Neutrophil (primary cell): ENCODE measurements around the gene KCNK2.

Source experiments
- H3K27ac ChIP-seq: fragments of 200-600 bp; sonication (generic); 2 replicates; pipeline ENCODE4 v1.5.1; 2016; ENCODE audit warnings: mild to moderate bottlenecking, moderate library complexity
- H3K27me3 ChIP-seq: fragments of 200-600 bp; sonication (generic); 2 replicates; pipeline ENCODE4 v1.6.0; 2016; ENCODE audit warnings: mild to moderate bottlenecking
- H3K36me3 ChIP-seq: fragments of 200-600 bp; sonication (generic); 2 replicates; pipeline ENCODE4 v1.5.1; 2017
- H3K4me1 ChIP-seq, 2 experiments: fragments of 200-600 bp in 1 of 2; sonication (generic) in 1 of 2; 1 replicate in 1 of 2; 2 replicates in 1 of 2; pipeline versions ENCODE4 v1.5.1 to v1.6.1; 2013 to 2016; ENCODE audit warnings: low read depth in 1 of 2, low read length in 1 of 2, mild to moderate bottlenecking in 1 of 2, moderate library complexity in 1 of 2; ENCODE audit not compliant: control insufficient read depth in 1 of 2, insufficient read depth in 1 of 2
- H3K4me3 ChIP-seq, 2 experiments: fragments of 200-600 bp in 1 of 2; sonication (generic) in 1 of 2; 1 replicate in 1 of 2; 2 replicates in 1 of 2; pipeline ENCODE4 v1.5.1; 2013 to 2016; ENCODE audit warnings: low read depth in 1 of 2, low read length in 1 of 2, mild to moderate bottlenecking in 1 of 2, moderate library complexity in 1 of 2
- H3K9me3 ChIP-seq: fragments of 200-600 bp; sonication (generic); 2 replicates; pipeline ENCODE4 v1.5.1; 2016
- CTCF ChIP-seq: fragments of 200-600 bp; sonication (generic); IDR thresholded peaks from 2 replicates; pipeline ENCODE4 v1.5.1; 2016; ENCODE audit warnings: antibody characterized with exemption

Gene KCNK2

GRCh38 chr1:215137985-215138384 lies 55.4 kb downstream of the KCNK2 start:
- Histone ChIP-seq H3K4me3 (no peak overlapping the region), H3K4me1 (no peaks in the 10 kb centered on the region), H3K36me3 (no peaks in the 10 kb centered on the region), H3K27me3 (no peaks in the 10 kb centered on the region), H3K27ac (no peak overlapping the region), H3K9me3 (no peaks in the 10 kb centered on the region)
- TF ChIP-seq CTCF = no peak

GRCh38 chr1:215140135-215140534 lies 57.6 kb downstream of the KCNK2 start:
- Histone ChIP-seq H3K27ac (no peak overlapping the region), H3K4me3 (no peak overlapping the region), H3K4me1 (no peaks in the 10 kb centered on the region), H3K36me3 (no peaks in the 10 kb centered on the region), H3K27me3 (no peaks in the 10 kb centered on the region), H3K9me3 (no peaks in the 10 kb centered on the region)
- no peak for TF ChIP-seq CTCF

GRCh38 chr1:215141460-215141859 lies 58.9 kb downstream of the KCNK2 start:
- H3K27ac ChIP-seq = no peak overlapping the region
- no peak overlapping the region for H3K4me3 ChIP-seq
- no peaks in the 10 kb centered on the region for H3K36me3 ChIP-seq
- H3K27me3 ChIP-seq = no peaks in the 10 kb centered on the region
- peaks cover 0 to 7% of the 10 kb centered on the region in 2 experiments for H3K4me1 ChIP-seq
- no peak for TF ChIP-seq CTCF
- H3K9me3 ChIP-seq = no peaks in the 10 kb centered on the region

- Histone ChIP-seq H3K4me1 (peaks cover 0 to 7% of the 10 kb centered on the region in 2 experiments), H3K27me3 (no peaks in the 10 kb centered on the region), H3K27ac (no peak overlapping the region), H3K9me3 (no peaks in the 10 kb centered on the region), H3K36me3 (no peaks in the 10 kb centered on the region), H3K4me3 (no peak overlapping the region)
- no peak for TF ChIP-seq CTCF
Measured at GRCh38 chr1:215143497-215143896, 61.0 kb downstream of the KCNK2 start.

- Histone ChIP-seq H3K36me3 (no peaks in the 10 kb centered on the region), H3K4me1 (peaks cover 0 to 7% of the 10 kb centered on the region in 2 experiments), H3K9me3 (no peaks in the 10 kb centered on the region), H3K27ac (no peak overlapping the region), H3K27me3 (no peaks in the 10 kb centered on the region), H3K4me3 (no peak overlapping the region)
- no peak for TF ChIP-seq CTCF
Measured at GRCh38 chr1:215146240-215146975, 63.9 kb downstream of the KCNK2 start.
